ES-I3 (cell line): ENCODE data around the gene NUDT13.
"Not testable (repeated sequence)": the region's sequence is repeated elsewhere in the genome, so short reads cannot be mapped to it uniquely, and the experiment has no call there.

Experiments
- H3K36me3 ChIP-seq: 2 replicates; pipeline ENCODE4 v1.6.1; 2013; ENCODE audit warnings: mild to moderate bottlenecking, low read length, control low read depth, moderate library complexity; ENCODE audit not compliant: insufficient read depth
- H3K4me1 ChIP-seq: 2 replicates; pipeline ENCODE4 v1.6.1; 2013; ENCODE audit warnings: mild to moderate bottlenecking, control low read depth, low read length; ENCODE audit not compliant: insufficient read depth
- H3K9ac ChIP-seq: 2 replicates; pipeline ENCODE4 v1.6.1; 2013; ENCODE audit warnings: low read depth, mild to moderate bottlenecking, low read length, moderate library complexity
- H3K9me3 ChIP-seq: 2 replicates; pipeline ENCODE4 v1.6.1; 2013; ENCODE audit warnings: mild to moderate bottlenecking, low read length, moderate library complexity; ENCODE audit not compliant: control insufficient read depth, insufficient read depth

Gene NUDT13

GRCh38 chr10:73119457-73119856 lies 9.2 kb downstream of the NUDT13 start:
- Histone ChIP-seq H3K9ac (no peak overlapping the region), H3K9me3 (no peaks in the 10 kb centered on the region), H3K4me1 (peaks cover 7% of the 10 kb centered on the region; the same call in 1 of the 2 replicates), H3K36me3 (no peaks in the 10 kb centered on the region)

GRCh38 chr10:73119952-73120351 lies 9.7 kb downstream of the NUDT13 start:
- Histone ChIP-seq H3K36me3 (no peaks in the 10 kb centered on the region), H3K9me3 (no peaks in the 10 kb centered on the region), H3K4me1 (peaks cover 7% of the 10 kb centered on the region; the same call in 1 of the 2 replicates), H3K9ac (no peak overlapping the region)

- H3K36me3 ChIP-seq: no peaks in the 10 kb centered on the region; the same call in 1 of the 2 replicates
Observed at GRCh38 chr10:73126343-73126742, 16.1 kb downstream of the NUDT13 start.

GRCh38 chr10:73131301-73131700 lies 21.0 kb downstream of the NUDT13 start:
- no peak overlapping the region for H3K9ac ChIP-seq
- H3K9me3 ChIP-seq: no peaks in the 10 kb centered on the region
- peaks cover 15% of the 10 kb centered on the region for H3K36me3 ChIP-seq
- H3K4me1 ChIP-seq: no peaks in the 10 kb centered on the region

More at GRCh38 chr10:73126343-73126742, 16.1 kb downstream of the NUDT13 start:
- H3K9me3 ChIP-seq: no peaks in the 10 kb centered on the region
- H3K9ac ChIP-seq: no peak overlapping the region
- no peaks in the 10 kb centered on the region for H3K4me1 ChIP-seq

- no peak overlapping the region for H3K9ac ChIP-seq
- H3K36me3 ChIP-seq: peaks cover 17% of the 10 kb centered on the region
- H3K4me1 ChIP-seq: no peaks in the 10 kb centered on the region
- no peaks in the 10 kb centered on the region for H3K9me3 ChIP-seq
Observed at GRCh38 chr10:73131913-73132686, 21.8 kb downstream of the NUDT13 start.

GRCh38 chr10:73134727-73135126 lies 24.5 kb downstream of the NUDT13 start:
- Histone ChIP-seq H3K36me3 (peaks cover 17% of the 10 kb centered on the region), H3K9ac (no peak overlapping the region), H3K9me3 (no peaks in the 10 kb centered on the region), H3K4me1 (no peaks in the 10 kb centered on the region)

- Histone ChIP-seq H3K36me3 (peaks cover 17% of the 10 kb centered on the region), H3K4me1 (no peaks in the 10 kb centered on the region), H3K9me3 (no peaks in the 10 kb centered on the region), H3K9ac (no peak overlapping the region)
Observed at GRCh38 chr10:73136627-73137026, 26.4 kb downstream of the NUDT13 start.

GRCh38 chr10:73139251-73139650 lies 29.0 kb downstream of the NUDT13 start:
- H3K4me1 ChIP-seq: no peaks in the 10 kb centered on the region
- H3K36me3 ChIP-seq: peaks cover 11% of the 10 kb centered on the region; the same call in 1 of the 2 replicates
- H3K9me3 ChIP-seq: no peaks in the 10 kb centered on the region
- no peak overlapping the region for H3K9ac ChIP-seq

- Histone ChIP-seq H3K9ac (no peak overlapping the region), H3K4me1 (no peaks in the 10 kb centered on the region), H3K36me3 (peaks cover 4% of the 10 kb centered on the region; the same call in 1 of the 2 replicates), H3K9me3 (no peaks in the 10 kb centered on the region)
Observed at GRCh38 chr10:73141603-73142002, 31.3 kb downstream of the NUDT13 start.

GRCh38 chr10:73150633-73151413 lies 40.6 kb downstream of the NUDT13 start:
- H3K36me3 ChIP-seq: peaks cover 15% of the 10 kb centered on the region
- H3K9me3 ChIP-seq, H3K4me1 ChIP-seq, H3K9ac ChIP-seq: not testable (repeated sequence)

GRCh38 chr10:73152009-73152408 lies 41.8 kb downstream of the NUDT13 start:
- no peak overlapping the region for H3K9ac ChIP-seq
- no peaks in the 10 kb centered on the region for H3K4me1 ChIP-seq

GRCh38 chr10:73156054-73156453 lies 45.8 kb downstream of the NUDT13 start:
- Histone ChIP-seq H3K9me3 (no peaks in the 10 kb centered on the region), H3K36me3 (peaks cover 13% of the 10 kb centered on the region), H3K4me1 (no peaks in the 10 kb centered on the region), H3K9ac (no peak overlapping the region)

More at GRCh38 chr10:73152009-73152408, 41.8 kb downstream of the NUDT13 start:
- Histone ChIP-seq H3K9me3 (no peaks in the 10 kb centered on the region), H3K36me3 (peaks cover 15% of the 10 kb centered on the region)

- Histone ChIP-seq H3K9ac (no peak overlapping the region), H3K9me3 (no peaks in the 10 kb centered on the region), H3K36me3 (peaks cover 18% of the 10 kb centered on the region), H3K4me1 (no peaks in the 10 kb centered on the region)
Observed at GRCh38 chr10:73159038-73159648, 48.9 kb downstream of the NUDT13 start.

- H3K9ac ChIP-seq: no peak overlapping the region
- H3K9me3 ChIP-seq: no peaks in the 10 kb centered on the region
- peaks cover 16% of the 10 kb centered on the region for H3K36me3 ChIP-seq
- H3K4me1 ChIP-seq: no peaks in the 10 kb centered on the region
Observed at GRCh38 chr10:73161079-73161478, 50.8 kb downstream of the NUDT13 start.
